Stimulated activated CD4-positive, alpha-beta T cell treated with anti-CD3 and anti-CD28 coated beads, Interleukin-1b, Interleukin-23, amount 100 ng/mL, for 48 hours (primary cell): ENCODE results near the gene CHST9.
"Not testable (repeated sequence)": the region's sequence is repeated elsewhere in the genome, so short reads cannot be mapped to it uniquely, and the experiment has no call there.

Source experiments
- DNase-seq: peaks from one replicate; pipeline ENCODE4 v3.0.0-alpha.2; 2020

The CHST9 gene, protein sequence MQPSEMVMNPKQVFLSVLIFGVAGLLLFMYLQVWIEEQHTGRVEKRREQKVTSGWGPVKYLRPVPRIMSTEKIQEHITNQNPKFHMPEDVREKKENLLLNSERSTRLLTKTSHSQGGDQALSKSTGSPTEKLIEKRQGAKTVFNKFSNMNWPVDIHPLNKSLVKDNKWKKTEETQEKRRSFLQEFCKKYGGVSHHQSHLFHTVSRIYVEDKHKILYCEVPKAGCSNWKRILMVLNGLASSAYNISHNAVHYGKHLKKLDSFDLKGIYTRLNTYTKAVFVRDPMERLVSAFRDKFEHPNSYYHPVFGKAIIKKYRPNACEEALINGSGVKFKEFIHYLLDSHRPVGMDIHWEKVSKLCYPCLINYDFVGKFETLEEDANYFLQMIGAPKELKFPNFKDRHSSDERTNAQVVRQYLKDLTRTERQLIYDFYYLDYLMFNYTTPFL

DNA sequence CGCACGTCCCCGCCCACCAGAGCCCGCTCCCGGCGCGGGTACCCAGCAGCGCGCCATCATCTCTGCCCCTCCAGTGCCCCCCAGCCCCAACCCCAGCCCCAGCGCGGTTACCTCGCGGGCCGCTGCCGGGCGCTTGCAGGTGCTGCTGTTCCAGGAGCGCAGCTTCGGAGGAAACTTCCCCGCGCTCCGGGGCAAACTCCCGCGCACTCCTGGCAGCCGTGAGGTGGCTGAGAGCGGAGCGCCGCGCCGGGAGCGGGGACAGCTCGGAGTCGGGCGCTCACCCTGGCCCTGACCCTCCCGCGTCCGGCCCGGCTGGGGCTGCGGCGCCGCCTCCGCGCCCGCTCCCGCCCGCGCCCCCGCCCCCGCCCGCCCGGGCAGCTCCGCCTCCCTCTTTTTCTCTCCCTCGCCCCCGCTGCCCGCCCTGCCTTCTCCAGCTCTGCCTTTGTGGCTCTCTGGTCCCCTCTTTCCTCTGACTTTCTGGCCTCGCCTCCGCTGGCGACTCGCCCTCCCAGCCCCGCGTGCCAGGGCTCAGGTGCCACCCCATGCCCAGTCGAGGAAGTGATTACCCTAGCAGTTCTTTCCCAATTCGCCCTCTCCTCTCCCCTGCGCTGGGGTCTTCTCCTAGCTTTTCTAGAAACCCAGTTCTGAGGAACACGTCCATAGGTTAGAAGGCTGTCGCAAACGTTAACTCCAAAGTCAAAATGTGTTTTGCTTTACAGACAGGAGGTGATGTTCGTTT, at the start of gene CHST9:
Gene CHST9 (minus strand): TSS at position 284 of the 739 bp plus-strand sequence. CDS start 42,499 bp downstream, outside the sequence.
- DNase-seq, result no peak

- not testable (repeated sequence) for DNase-seq
These were observed 47.2 kb upstream of the CHST9 start for GRCh38 chr18:27232355-27232754.

DNA sequence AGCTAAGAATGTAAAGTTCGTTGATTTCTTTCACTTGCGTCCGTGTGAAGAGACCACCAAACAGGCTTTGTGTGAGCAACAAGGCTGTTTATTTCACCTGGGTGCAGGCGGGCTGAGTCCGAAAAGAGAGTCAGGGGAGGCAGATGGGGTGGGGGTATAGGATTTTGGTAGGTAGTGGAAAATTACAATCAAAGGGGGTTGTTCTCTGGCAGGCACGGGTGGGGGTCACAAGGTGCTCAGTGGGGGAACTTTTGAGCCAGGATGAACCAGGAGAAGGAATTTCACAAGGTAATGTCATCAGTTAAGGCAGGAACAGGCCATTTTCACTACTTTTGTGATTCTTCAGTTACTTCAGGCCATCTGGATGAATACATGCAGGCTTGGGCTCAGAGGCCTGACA, 46.6 kb upstream of the CHST9 start:
- DNase-seq, result not testable (repeated sequence)

DNA sequence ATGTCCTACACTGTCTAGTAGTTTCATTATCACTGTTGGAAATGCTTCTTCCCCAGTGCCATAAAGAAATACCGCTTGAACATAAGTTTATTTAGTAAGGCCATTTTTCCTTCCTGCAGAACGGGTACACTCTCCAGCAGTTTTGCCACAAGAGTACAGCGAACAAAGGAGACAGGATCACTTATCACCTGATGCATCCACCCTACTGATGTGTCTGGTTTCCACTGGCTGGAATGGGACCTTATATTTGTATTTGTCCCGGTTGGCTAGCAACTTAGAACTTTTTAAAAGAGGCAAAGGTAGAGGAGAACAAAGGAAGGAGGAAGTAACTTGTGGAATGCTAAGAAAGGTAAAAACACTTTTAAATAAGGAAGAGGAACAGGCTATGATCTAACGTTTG, 46.1 kb upstream of the CHST9 start:
- DNase-seq, result not testable (repeated sequence)

- no peak for DNase-seq
These were observed 42.6 kb upstream of the CHST9 start for GRCh38 chr18:27227721-27228120.

DNA sequence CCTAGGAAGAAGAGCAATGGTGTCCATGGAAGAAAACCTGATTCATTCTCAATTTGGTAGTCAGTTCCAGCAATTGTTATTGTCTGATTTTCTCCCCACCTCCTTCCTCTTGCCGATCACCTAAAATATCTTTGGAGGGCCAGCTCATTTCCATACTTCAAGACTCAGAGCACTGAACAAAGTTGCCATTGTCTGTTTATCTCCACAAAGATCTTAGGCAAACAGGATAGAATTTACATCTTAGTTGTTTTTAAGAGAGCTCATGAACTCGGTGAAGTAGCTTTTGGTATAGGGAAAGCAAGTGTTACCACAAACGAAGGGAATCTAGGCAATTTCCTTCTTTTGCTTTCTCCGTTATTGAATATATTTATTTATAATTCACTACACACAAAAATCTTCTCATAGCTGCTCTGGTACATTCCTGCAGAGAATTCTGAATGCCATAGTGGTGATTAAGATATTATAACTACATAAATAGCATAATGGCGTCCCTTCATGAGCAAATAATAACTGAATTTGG, 41.5 kb upstream of the CHST9 start:
- no peak for DNase-seq

- DNase-seq, result no peak
These were observed 40.9 kb upstream of the CHST9 start for GRCh38 chr18:27225947-27226481.

DNA sequence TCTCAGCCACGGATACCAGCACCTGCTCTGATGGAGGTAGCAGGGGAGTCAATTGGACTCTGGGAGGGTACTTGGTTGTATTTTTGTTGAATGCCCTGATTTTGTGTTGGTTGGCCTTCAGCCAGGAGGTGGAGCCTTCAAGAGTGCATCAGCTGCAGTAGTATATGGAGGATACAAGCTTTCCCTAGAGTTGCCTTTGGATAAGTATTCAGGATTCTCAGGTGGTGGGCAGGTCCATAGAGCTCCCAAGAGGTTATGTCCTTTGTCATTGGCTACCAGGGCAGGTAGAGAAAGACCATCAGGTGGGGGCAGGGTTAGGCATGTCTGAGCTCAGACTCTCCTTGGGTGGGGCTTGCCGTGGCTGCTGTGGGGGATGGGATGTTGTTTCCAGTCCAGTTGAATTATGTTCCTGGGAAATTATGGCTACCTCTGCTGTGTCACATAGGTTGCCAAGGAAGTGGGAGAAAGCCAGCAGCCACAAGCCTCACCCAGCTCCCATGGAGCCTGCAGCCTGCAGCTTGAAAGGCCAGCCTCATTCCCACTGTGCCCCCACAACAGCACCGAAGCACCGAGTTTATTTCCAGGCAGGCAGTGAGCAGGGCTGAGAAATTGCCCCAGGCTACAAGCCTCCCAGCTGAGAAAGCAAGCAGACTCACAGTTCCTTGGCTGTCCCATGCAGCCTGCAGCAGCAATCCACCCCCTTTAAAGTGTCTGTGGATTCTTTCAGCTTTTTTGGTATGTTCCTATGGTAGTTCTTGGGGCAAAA, 38.6 kb upstream of the CHST9 start:
- DNase-seq, result no peak

DNA sequence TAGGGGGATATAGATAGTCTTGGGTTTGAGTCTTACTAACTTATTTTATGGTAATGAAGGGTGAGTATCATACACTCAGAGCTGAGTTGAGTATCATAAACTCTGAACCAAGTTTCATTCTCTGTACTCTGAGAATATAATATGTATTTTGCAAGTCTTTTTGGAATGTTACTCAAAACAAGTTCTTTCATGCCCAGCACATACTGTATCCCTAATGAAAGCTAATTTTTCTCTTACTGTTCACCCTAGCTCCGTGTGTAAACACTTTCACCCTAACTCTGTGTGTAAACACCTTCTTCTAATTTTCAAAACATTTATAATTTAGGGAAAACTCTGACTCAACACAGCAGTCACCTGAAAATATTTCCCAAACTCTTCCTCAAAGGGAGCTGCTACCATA, 29.7 kb upstream of the CHST9 start:
- DNase-seq, result no peak

GRCh38 chr18:27213123-27213717, 28.1 kb upstream of the CHST9 start:
- DNase-seq, result no peak

GRCh38 chr18:27211569-27211968, 26.5 kb upstream of the CHST9 start:
- no peak for DNase-seq

GRCh38 chr18:27206411-27206810, 21.3 kb upstream of the CHST9 start:
- DNase-seq, result no peak

- DNase-seq, result no peak
These were observed 17.6 kb upstream of the CHST9 start for GRCh38 chr18:27202741-27203140.

DNA sequence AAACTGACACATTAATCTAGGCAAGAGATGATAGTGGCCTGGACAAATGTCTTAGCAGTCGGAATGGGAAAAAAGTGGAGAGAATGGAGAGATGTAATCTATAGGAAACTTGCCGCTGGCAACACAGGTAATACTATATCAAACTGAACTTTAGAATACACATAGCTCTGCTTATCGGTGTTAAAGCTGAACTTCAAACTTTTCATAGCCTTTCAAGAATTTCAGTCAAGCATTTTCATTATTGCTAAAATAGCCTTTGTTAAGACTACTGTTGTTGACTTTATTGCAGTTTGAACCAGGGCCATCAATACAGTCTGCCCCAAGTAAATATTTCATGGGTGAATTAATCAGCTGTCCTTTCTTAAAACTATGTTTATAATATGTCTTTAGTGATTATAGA, 12.9 kb upstream of the CHST9 start:
- DNase-seq, result no peak

GRCh38 chr18:27188309-27188708, 3.2 kb upstream of the CHST9 start:
- no peak for DNase-seq

DNA sequence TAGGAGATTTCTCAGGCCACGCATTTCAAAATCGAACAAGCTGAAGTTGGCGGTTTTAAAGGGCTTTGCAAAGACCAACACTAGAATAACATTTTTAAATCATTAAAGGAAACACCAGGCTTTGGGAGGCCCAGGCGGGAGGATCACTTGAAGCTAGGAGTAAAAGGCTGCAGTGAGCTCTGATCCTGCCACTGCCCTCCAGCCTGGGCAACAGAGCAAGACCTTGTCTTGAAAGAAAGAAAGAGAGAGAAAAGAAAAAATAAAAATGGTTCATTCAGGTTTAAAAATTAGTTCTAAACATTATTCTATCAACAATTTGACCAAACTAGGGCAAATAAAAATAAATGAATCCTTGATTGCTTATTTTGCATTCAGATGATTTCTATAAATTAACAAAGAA, 789 bp upstream of the CHST9 start:
- DNase-seq, result no peak

GRCh38 chr18:27184115-27185024, 738 bp downstream of the CHST9 start:
- no peak for DNase-seq

GRCh38 chr18:27181726-27182125, 3.4 kb downstream of the CHST9 start:
- DNase-seq, result no peak

GRCh38 chr18:27178424-27178823, 6.7 kb downstream of the CHST9 start:
- DNase-seq, result no peak

GRCh38 chr18:27175914-27176313, 9.2 kb downstream of the CHST9 start:
- DNase-seq, result no peak

- DNase-seq, result no peak
These were observed 9.9 kb downstream of the CHST9 start for GRCh38 chr18:27175245-27175644.
